Glutamatergic neuron (in vitro differentiated cells): Measurements from ENCODE around the gene TK1. TPM values are rescaled to one million over a fixed set of nuclear protein-coding genes. Genes with fewer than 3 reads are reported as not detected.

Experiments used
- DNase-seq: peaks from one replicate; pipeline ENCODE4 v3.0.0; 2022
- H3K27ac Mint-ChIP-seq: one replicate; pipeline ENCODE4 v1.8.0; 2020; ENCODE audit warnings: mild to moderate bottlenecking, mixed read lengths, inconsistent platforms; ENCODE audit not compliant: unreplicated experiment
- H3K27me3 Mint-ChIP-seq: one replicate; pipeline ENCODE4 v1.8.0; 2020; ENCODE audit warnings: mild to moderate bottlenecking, moderate library complexity, mixed read lengths, inconsistent platforms; ENCODE audit not compliant: unreplicated experiment
- H3K36me3 Mint-ChIP-seq: one replicate; pipeline ENCODE4 v1.8.0; 2020; ENCODE audit warnings: mild to moderate bottlenecking, mixed read lengths, inconsistent platforms; ENCODE audit not compliant: unreplicated experiment
- H3K4me1 Mint-ChIP-seq: one replicate; pipeline ENCODE4 v1.8.0; 2020; ENCODE audit warnings: mild to moderate bottlenecking, low read depth, mixed read lengths, inconsistent platforms; ENCODE audit not compliant: unreplicated experiment
- H3K4me3 Mint-ChIP-seq: one replicate; pipeline ENCODE4 v1.8.0; 2020; ENCODE audit warnings: mild to moderate bottlenecking, mixed read lengths, inconsistent platforms; ENCODE audit not compliant: unreplicated experiment
- H3K9me3 Mint-ChIP-seq: one replicate; pipeline ENCODE4 v1.8.0; 2020; ENCODE audit warnings: mild to moderate bottlenecking, moderate library complexity, mixed read lengths, inconsistent platforms; ENCODE audit not compliant: unreplicated experiment
- CTCF ChIP-seq: fragments of 200-600 bp; sonication (generic); IDR thresholded peaks from one replicate; pipeline ENCODE4 v1.5.0; 2021; ENCODE audit not compliant: partially characterized antibody, unreplicated experiment
- total RNA-seq: library from RNA; stranded (reverse); fragmentation: NEBNext Ultra II Directional; extraction: Animal tissue kit (Norgen Biotek cat#: 25700); gene quantifications from one replicate; pipeline ENCODE4 v1.2.1, GENCODE V29; 2021; ENCODE audit not compliant: unreplicated experiment

The TK1 gene
- total RNA-seq, 1 donor from 2014 or later = 2.5 TPM

- no peak for TF ChIP-seq CTCF
- Mint-ChIP-seq H3K4me3 (no peak overlapping the region), H3K27me3 (no peaks in the 10 kb centered on the region), H3K36me3 (no peaks in the 10 kb centered on the region), H3K9me3 (no peaks in the 10 kb centered on the region), H3K4me1 (peaks cover 12% of the 10 kb centered on the region), H3K27ac (no peak overlapping the region)
- DNase-seq = no peak
These were observed 7.5 kb downstream of the TK1 start for GRCh38 chr17:78179372-78179771.

- peak; percentile 94 for TF ChIP-seq CTCF
- Mint-ChIP-seq H3K9me3 (peaks cover 3% of the 10 kb centered on the region), H3K4me3 (no peak overlapping the region), H3K4me1 (peaks cover 14% of the 10 kb centered on the region), H3K36me3 (no peaks in the 10 kb centered on the region), H3K27ac (no peak overlapping the region), H3K27me3 (no peaks in the 10 kb centered on the region)
- DNase-seq = peak; percentile 82
These were observed 10.3 kb downstream of the TK1 start for GRCh38 chr17:78176548-78177025.

DNA sequence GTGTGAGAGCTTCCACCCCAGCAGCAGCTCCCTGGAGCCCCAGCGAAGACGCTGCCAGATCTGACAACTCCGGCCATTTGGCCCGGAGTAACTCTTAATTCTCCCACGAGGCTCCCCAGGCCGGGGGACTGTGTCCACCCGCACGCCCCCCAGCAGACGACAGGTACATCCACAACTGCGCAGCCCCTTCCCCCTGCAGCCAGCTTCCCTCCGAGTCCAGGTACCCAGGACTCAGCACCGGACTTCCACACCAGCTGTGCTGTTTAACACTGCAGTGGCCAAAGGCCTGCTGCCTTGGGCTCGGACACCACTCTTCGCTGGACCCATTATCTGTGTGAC is 11.2 kb downstream of the TK1 start:
- H3K27ac Mint-ChIP-seq = peak overlapping the region; percentile 66
- peaks cover 5% of the 10 kb centered on the region for H3K9me3 Mint-ChIP-seq
- DNase-seq = no peak
- TF ChIP-seq CTCF = no peak
- no peaks in the 10 kb centered on the region for H3K36me3 Mint-ChIP-seq
- H3K4me1 Mint-ChIP-seq = peaks cover 14% of the 10 kb centered on the region
- H3K27me3 Mint-ChIP-seq = no peaks in the 10 kb centered on the region
- H3K4me3 Mint-ChIP-seq = peak overlapping the region; percentile 30

- Mint-ChIP-seq H3K27ac (peak overlapping the region; percentile 66), H3K27me3 (no peaks in the 10 kb centered on the region), H3K4me1 (peaks cover 14% of the 10 kb centered on the region), H3K36me3 (no peaks in the 10 kb centered on the region), H3K4me3 (no peak overlapping the region), H3K9me3 (peaks cover 5% of the 10 kb centered on the region)
- no peak for TF ChIP-seq CTCF
- DNase-seq = no peak
These were observed 11.8 kb downstream of the TK1 start for GRCh38 chr17:78174870-78175642.

- Mint-ChIP-seq H3K4me1 (peaks cover 14% of the 10 kb centered on the region), H3K27ac (peak overlapping the region; percentile 48), H3K36me3 (no peaks in the 10 kb centered on the region), H3K4me3 (no peak overlapping the region), H3K9me3 (peaks cover 5% of the 10 kb centered on the region), H3K27me3 (no peaks in the 10 kb centered on the region)
- no peak for DNase-seq
- no peak for TF ChIP-seq CTCF
These were observed 12.4 kb downstream of the TK1 start for GRCh38 chr17:78174346-78174869.
